A549 (cell line): ENCODE measurements around the gene LRP6. TPM values are rescaled to one million over a fixed set of nuclear protein-coding genes. Genes with fewer than 3 reads are reported as not detected.

Experiments
- ATAC-seq, 2 experiments: fragments of 200-7000 bp in 1 of 2; fragments of >200 bp in 1 of 2; cut with Nextera tagmentation in 1 of 2; cut with Tn5 transposase in 1 of 2; 3 replicates each; pipeline versions ENCODE4 v1.8.0 to v1.9.1; 2018 to 2020; ENCODE audit warnings: mild to moderate bottlenecking in 1 of 2, moderate library complexity in 1 of 2
- CTCF ChIA-PET: fragments of 300-600 bp; sonication (Branson Sonifier 250); formaldehyde crosslinking; extraction: SDS; loops from one replicate; lab custom pipeline; 2021; ENCODE audit warnings: antibody characterized with exemption, inconsistent platforms; lab: Yijun Ruan, JAX
- POLR2A ChIA-PET: fragments of 350-600 bp; formaldehyde crosslinking; extraction: SDS; loops from one replicate; lab custom pipeline; 2021; ENCODE audit warnings: antibody characterized with exemption, inconsistent platforms; lab: Yijun Ruan, JAX
- DNase-seq, 2 experiments: peaks; one replicate each; pipeline versions ENCODE4 v3.0.0 to v3.0.0-alpha.2; 2011 to 2016; ENCODE audit warnings: low read depth in 1 of 2, low spot score in 1 of 2
- FAIRE-seq: peaks from 2 replicates; lab custom pipeline; 2011; peaks lifted over from hg19 to GRCh38; lab: Jason Lieb, UNC
- H3K27ac ChIP-seq, 2 experiments: fragments of >200 bp; sonication (Bioruptor Twin); formaldehyde crosslinking; 3 replicates each; pipeline ENCODE4 v1.5.1; 2016 to 2017
- H3K4me1 ChIP-seq: fragments of >200 bp; sonication (Bioruptor Twin); formaldehyde crosslinking; 3 replicates; pipeline ENCODE4 v1.6.1; 2016
- H3K4me2 ChIP-seq: fragments of >200 bp; sonication (Bioruptor Twin); formaldehyde crosslinking; 3 replicates; pipeline ENCODE4 v1.6.1; 2016
- H3K4me3 ChIP-seq: fragments of >200 bp; sonication (Bioruptor Twin); formaldehyde crosslinking; 3 replicates; pipeline ENCODE4 v1.5.1; 2016
- H3K9me3 ChIP-seq: fragments of >200 bp; sonication (Bioruptor Twin); formaldehyde crosslinking; 3 replicates; pipeline ENCODE4 v1.6.1; 2016
- BCL3 ChIP-seq: fragments of >200 bp; sonication (Bioruptor Twin); formaldehyde crosslinking; IDR thresholded peaks from 3 replicates; pipeline ENCODE4 v1.6.1; 2016
- BHLHE40 ChIP-seq: IDR thresholded peaks from 2 replicates; pipeline ENCODE4 v1.6.1; 2012; ENCODE audit warnings: low read depth, low read length, inconsistent platforms
- CBX2 ChIP-seq: fragments of 200-600 bp; sonication (generic); IDR thresholded peaks from 2 replicates; pipeline ENCODE4 v1.6.1; 2016; ENCODE audit warnings: low read depth, mild to moderate bottlenecking, borderline replicate concordance
- CBX8 ChIP-seq: fragments of 200-600 bp; sonication (generic); IDR thresholded peaks from 2 replicates; pipeline ENCODE4 v1.6.1; 2016
- CHD4 ChIP-seq: fragments of 200-600 bp; sonication (generic); IDR thresholded peaks from 2 replicates; pipeline ENCODE4 v1.6.1; 2016; ENCODE audit warnings: antibody characterized with exemption, mild to moderate bottlenecking, borderline replicate concordance
- EP300 ChIP-seq, 2 experiments: fragments of >200 bp; sonication (Bioruptor Twin); formaldehyde crosslinking; IDR thresholded peaks; 2 replicates in 1 of 2; 3 replicates in 1 of 2; pipeline ENCODE4 v1.6.1; 2016 to 2017
- GATA3 ChIP-seq: IDR thresholded peaks from 2 replicates; pipeline ENCODE4 v1.6.1; 2012; ENCODE audit warnings: borderline replicate concordance
- HES2 ChIP-seq: fragments of >200 bp; sonication (Bioruptor Twin); formaldehyde crosslinking; IDR thresholded peaks from 2 replicates; pipeline ENCODE4 v1.6.1; 2016
- HMGXB4 ChIP-seq: fragments of 250-450 bp; sonication (Bioruptor Pico); IDR thresholded peaks from 2 replicates; pipeline ENCODE4 v1.5.0; 2021; ENCODE audit warnings: mild to moderate bottlenecking, moderate library complexity, borderline replicate concordance
- HOXA7 ChIP-seq: fragments of 250-450 bp; sonication (Bioruptor Pico); IDR thresholded peaks from 2 replicates; pipeline ENCODE4 v1.5.0; 2020; ENCODE audit warnings: mild to moderate bottlenecking, moderate library complexity
- HOXB13 ChIP-seq: fragments of 250-450 bp; sonication (Bioruptor Pico); IDR thresholded peaks from 2 replicates; pipeline ENCODE4 v1.5.0; 2020; ENCODE audit warnings: low read depth, mild to moderate bottlenecking, moderate library complexity
- HOXB5 ChIP-seq: fragments of 250-450 bp; sonication (Bioruptor Pico); IDR thresholded peaks from 2 replicates; pipeline ENCODE4 v1.5.0; 2020; ENCODE audit warnings: mild to moderate bottlenecking, moderate library complexity
- JUNB ChIP-seq: fragments of >200 bp; sonication (Bioruptor Twin); formaldehyde crosslinking; IDR thresholded peaks from 2 replicates; pipeline ENCODE4 v1.6.1; 2016
- KDM1A ChIP-seq: fragments of 200-600 bp; sonication (generic); IDR thresholded peaks from 2 replicates; pipeline ENCODE4 v1.6.1; 2016; ENCODE audit warnings: low read depth, mild to moderate bottlenecking
- KDM5A ChIP-seq: fragments of 200-600 bp; sonication (generic); IDR thresholded peaks from 2 replicates; pipeline ENCODE4 v1.6.1; 2016; ENCODE audit warnings: antibody characterized with exemption, mild to moderate bottlenecking
- MAFK ChIP-seq: fragments of 450-650 bp; IDR thresholded peaks from 2 replicates; pipeline ENCODE4 v1.6.1; 2014; ENCODE audit not compliant: partially characterized antibody
- MAX ChIP-seq: IDR thresholded peaks from 2 replicates; pipeline ENCODE4 v1.6.1; 2012
- MYC ChIP-seq: IDR thresholded peaks from 2 replicates; pipeline ENCODE4 v1.6.1; 2012; ENCODE audit warnings: mild to moderate bottlenecking, inconsistent platforms, low read length, improper control_type of control experiment, borderline replicate concordance
- NFE2L2 ChIP-seq: fragments of 150-350 bp; conservative IDR thresholded peaks from 2 replicates; pipeline ENCODE4 v1.6.1; 2014; ENCODE audit warnings: low read length
- NPAS2 ChIP-seq: fragments of 250-450 bp; sonication (Bioruptor Pico); IDR thresholded peaks from 2 replicates; pipeline ENCODE4 v1.8.0; 2022; ENCODE audit warnings: mild to moderate bottlenecking, moderate library complexity, borderline replicate concordance
- RAD21 ChIP-seq, 2 experiments: fragments of >200 bp in 1 of 2; sonication (Bioruptor Twin) in 1 of 2; formaldehyde crosslinking in 1 of 2; IDR thresholded peaks in 1 of 2; conservative IDR thresholded peaks in 1 of 2; 2 replicates in 1 of 2; 3 replicates in 1 of 2; pipeline ENCODE4 v1.6.1; 2012 to 2018; ENCODE audit warnings: inconsistent platforms in 1 of 2
- RCOR1 ChIP-seq: fragments of 150-350 bp; IDR thresholded peaks from 2 replicates; pipeline ENCODE4 v1.6.1; 2014; ENCODE audit warnings: antibody characterized with exemption, low read length, low read depth
- REST ChIP-seq: fragments of 200-600 bp; sonication (generic); IDR thresholded peaks from 2 replicates; pipeline ENCODE4 v1.6.1; 2016; ENCODE audit warnings: antibody characterized with exemption, mild to moderate bottlenecking, moderate library complexity
- RFX5 ChIP-seq: fragments of 450-650 bp; IDR thresholded peaks from 2 replicates; pipeline ENCODE4 v1.7.1; 2014; ENCODE audit warnings: antibody characterized with exemption, mild to moderate bottlenecking, moderate library complexity
- TFCP2L1 ChIP-seq: fragments of 250-450 bp; sonication (Bioruptor Pico); IDR thresholded peaks from 2 replicates; pipeline ENCODE4 v1.5.0; 2021; ENCODE audit warnings: mild to moderate bottlenecking
- WGBS: methylation state at CpG from one replicate; pipeline ENCODE4 v1.1.6; 2017; ENCODE audit errors: missing lambda C conversion rate; 5-methylcytosine and 5-hydroxymethylcytosine counted together
- polyA plus RNA-seq, 4 experiments: library from polyadenylated mRNA; depleted of rRNA in 3 of 4; stranded (reverse); fragments of >200 nt; fragmentation: RNase III in 1 of 4; extraction: RNeasy Plus Mini Kit Qiagen cat#74134 plus additional on column Dnase treatment in 1 of 4; gene quantifications; 2 replicates in 3 of 4; 3 replicates in 1 of 4; pipeline ENCODE4 v1.2.3, GENCODE V29; 2011 to 2017

LRP6 gene
- polyA plus RNA-seq, 2 of the 4 experiments (the other 2 are of a cell fraction): 26.6 to 50.3 TPM

- TF ChIP-seq REST: no peak
- no peak for TF ChIP-seq MAX
- TF ChIP-seq BHLHE40: no peak
- TF ChIP-seq TFCP2L1 (CRISPR knock-in tag): no peak
- TF ChIP-seq HMGXB4 (CRISPR knock-in tag): no peak
Observed at GRCh38 chr12:12209043-12209442, 57.8 kb downstream of the LRP6 start (continued).

GRCh38 chr12:12207746-12208145, 59.1 kb downstream of the LRP6 start:
- no peak for ATAC-seq

GRCh38 chr12:12206776-12207388, 60.0 kb downstream of the LRP6 start:
- WGBS: 91% methylated on average over 5 of the region's 5 CpGs
- TF ChIP-seq RAD21 (conservative IDR thresholded peaks at IDR 0.05 in 1 of 2, IDR thresholded peaks at IDR 0.05 in 1 of 2) (no peak), CBX8 (no peak), MYC (no peak), GATA3 (no peak), CBX2 (no peak), NFE2L2 (no peak), KDM5A (no peak), BCL3 (no peak), EP300 (IDR thresholded peaks at IDR 0.05) (no peak), TFCP2L1 (CRISPR knock-in tag) (no peak), JUNB (no peak), NPAS2 (no peak)

More at GRCh38 chr12:12207746-12208145, 59.1 kb downstream of the LRP6 start:
- TF ChIP-seq KDM1A (no peak), RCOR1 (no peak), HOXB13 (CRISPR knock-in tag) (no peak), HES2 (no peak), HOXB5 (CRISPR knock-in tag) (no peak), BCL3 (no peak), RFX5 (no peak), MAFK (no peak), HOXA7 (CRISPR knock-in tag) (no peak), BHLHE40 (no peak), CHD4 (no peak)
- ChIA-PET POLR2A (no interaction called here), CTCF (interaction anchor here (0.6 kb wide), 1 partner anchor 57 kb away, joined by 3 read pairs; no protein-coding TSS in a partner anchor)
- no peak overlapping the region for H3K4me2 ChIP-seq
- no peak for FAIRE-seq
- H3K4me3 ChIP-seq: no peak overlapping the region
- 90% methylated on average over 1 of the region's 1 CpG for WGBS
- no peak for DNase-seq
- peaks cover 54% of the 10 kb centered on the region for H3K4me1 ChIP-seq
- no peaks in the 10 kb centered on the region for H3K9me3 ChIP-seq
- H3K27ac ChIP-seq: no peak overlapping the region

More at GRCh38 chr12:12206776-12207388, 60.0 kb downstream of the LRP6 start:
- Histone ChIP-seq H3K4me2 (no peak overlapping the region), H3K4me3 (no peak overlapping the region), H3K4me1 (peaks cover 47% of the 10 kb centered on the region), H3K9me3 (no peaks in the 10 kb centered on the region), H3K27ac (peak overlapping the region in 1 of 2 experiments; percentile 25; a peak in 1 of 6 replicates)
- FAIRE-seq: no peak
- ATAC-seq: no peak
- ChIA-PET CTCF (interaction anchor here (0.7 kb wide), 1 partner anchor 120 kb away, joined by 3 read pairs; no protein-coding TSS in a partner anchor), POLR2A (no interaction called here)
- no peak for DNase-seq
